Measurements from ENCODE around the gene MAS1. TPM values are rescaled to one million over a fixed set of nuclear protein-coding genes. Genes with fewer than 3 reads are reported as not detected.

The MAS1 gene
- total RNA-seq, 1 experiment from 2014 or later = not detected

GRCh38 chr6:159865226-159865920, 25.4 kb upstream of the MAS1 start:
- POLR2A ChIA-PET (ENCODE audit: low non-redundant PET) = interaction anchor here (0.6 kb wide), 1 partner anchor 169 kb away, joined by 4 read pairs; no protein-coding TSS in a partner anchor
- Histone ChIP-seq H3K4me1 (ENCODE audit: insufficient read depth, low read length, poor library complexity, severe bottlenecking) (no peaks in the 10 kb centered on the region), H3K27ac (ENCODE audit: low read depth, low read length, poor library complexity, severe bottlenecking) (no peak overlapping the region), H3K36me3 (ENCODE audit: insufficient read depth, low read length, poor library complexity, severe bottlenecking) (no peaks in the 10 kb centered on the region), H3K27me3 (replicated peaks; ENCODE audit: insufficient read depth, low read depth, low read length, poor library complexity) (no peaks in the 10 kb centered on the region), H3K9me3 (ENCODE audit: low read depth, low read length, poor library complexity, severe bottlenecking) (no peaks in the 10 kb centered on the region), H3K4me3 (ENCODE audit: low read depth, low read length, poor library complexity, severe bottlenecking) (no peak overlapping the region)
- CTCF ChIA-PET = no interaction called here
- no TSS peak for BruUV-seq (replicated peaks)
- no peak for DNase-seq (ENCODE audit: low spot score)
- intact Hi-C loops (cut with micrococcal nuclease; ENCODE audit: unreplicated experiment) = no loop called here
- TF ChIP-seq, protein P1, sequence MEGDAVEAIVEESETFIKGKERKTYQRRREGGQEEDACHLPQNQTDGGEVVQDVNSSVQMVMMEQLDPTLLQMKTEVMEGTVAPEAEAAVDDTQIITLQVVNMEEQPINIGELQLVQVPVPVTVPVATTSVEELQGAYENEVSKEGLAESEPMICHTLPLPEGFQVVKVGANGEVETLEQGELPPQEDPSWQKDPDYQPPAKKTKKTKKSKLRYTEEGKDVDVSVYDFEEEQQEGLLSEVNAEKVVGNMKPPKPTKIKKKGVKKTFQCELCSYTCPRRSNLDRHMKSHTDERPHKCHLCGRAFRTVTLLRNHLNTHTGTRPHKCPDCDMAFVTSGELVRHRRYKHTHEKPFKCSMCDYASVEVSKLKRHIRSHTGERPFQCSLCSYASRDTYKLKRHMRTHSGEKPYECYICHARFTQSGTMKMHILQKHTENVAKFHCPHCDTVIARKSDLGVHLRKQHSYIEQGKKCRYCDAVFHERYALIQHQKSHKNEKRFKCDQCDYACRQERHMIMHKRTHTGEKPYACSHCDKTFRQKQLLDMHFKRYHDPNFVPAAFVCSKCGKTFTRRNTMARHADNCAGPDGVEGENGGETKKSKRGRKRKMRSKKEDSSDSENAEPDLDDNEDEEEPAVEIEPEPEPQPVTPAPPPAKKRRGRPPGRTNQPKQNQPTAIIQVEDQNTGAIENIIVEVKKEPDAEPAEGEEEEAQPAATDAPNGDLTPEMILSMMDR (conservative IDR thresholded peaks at IDR 0.05; ENCODE audit: low read depth, low read length) = no peak
- no peak for TF ChIP-seq EZH2 (IDR thresholded peaks at IDR 0.05; ENCODE audit: borderline replicate concordance, low read depth, low read length, poor library complexity, severe bottlenecking)

- ChIA-PET POLR2A (ENCODE audit: low non-redundant PET) (no interaction called here), CTCF (no interaction called here)
- no peak for TF ChIP-seq EZH2 (IDR thresholded peaks at IDR 0.05; ENCODE audit: borderline replicate concordance, low read depth, low read length, poor library complexity, severe bottlenecking)
- TF ChIP-seq, protein P1 (conservative IDR thresholded peaks at IDR 0.05; ENCODE audit: low read depth, low read length) = no peak
- Histone ChIP-seq H3K36me3 (ENCODE audit: insufficient read depth, low read length, poor library complexity, severe bottlenecking) (no peaks in the 10 kb centered on the region), H3K27ac (ENCODE audit: low read depth, low read length, poor library complexity, severe bottlenecking) (no peak overlapping the region), H3K4me3 (ENCODE audit: low read depth, low read length, poor library complexity, severe bottlenecking) (no peak overlapping the region), H3K4me1 (ENCODE audit: insufficient read depth, low read length, poor library complexity, severe bottlenecking) (no peaks in the 10 kb centered on the region), H3K9me3 (ENCODE audit: low read depth, low read length, poor library complexity, severe bottlenecking) (no peaks in the 10 kb centered on the region), H3K27me3 (replicated peaks; ENCODE audit: insufficient read depth, low read depth, low read length, poor library complexity) (no peaks in the 10 kb centered on the region)
- no peak for DNase-seq (ENCODE audit: low spot score)
- no TSS peak for BruUV-seq (replicated peaks)
- intact Hi-C loops (cut with micrococcal nuclease; ENCODE audit: unreplicated experiment) = no loop called here
Measured at GRCh38 chr6:159866286-159867247, 24.2 kb upstream of the MAS1 start.

- H3K4me3 ChIP-seq (ENCODE audit: low read depth, low read length, poor library complexity, severe bottlenecking) = no peak overlapping the region
- ChIA-PET POLR2A (ENCODE audit: low non-redundant PET) (no interaction called here), CTCF (no interaction called here)
- DNase-seq (ENCODE audit: low spot score) = no peak
- no peak overlapping the region for H3K27ac ChIP-seq (ENCODE audit: low read depth, low read length, poor library complexity, severe bottlenecking)
- no peaks in the 10 kb centered on the region for H3K4me1 ChIP-seq (ENCODE audit: insufficient read depth, low read length, poor library complexity, severe bottlenecking)
- no TSS peak for BruUV-seq (replicated peaks)
- no peaks in the 10 kb centered on the region for H3K36me3 ChIP-seq (ENCODE audit: insufficient read depth, low read length, poor library complexity, severe bottlenecking)
- intact Hi-C loops (cut with micrococcal nuclease; ENCODE audit: unreplicated experiment) = no loop called here
- no peaks in the 10 kb centered on the region for H3K27me3 ChIP-seq (replicated peaks; ENCODE audit: insufficient read depth, low read depth, low read length, poor library complexity)
- TF ChIP-seq EZH2 (IDR thresholded peaks at IDR 0.05; ENCODE audit: borderline replicate concordance, low read depth, low read length, poor library complexity, severe bottlenecking) = no peak
- TF ChIP-seq, protein P1 (conservative IDR thresholded peaks at IDR 0.05; ENCODE audit: low read depth, low read length) = no peak
- H3K9me3 ChIP-seq (ENCODE audit: low read depth, low read length, poor library complexity, severe bottlenecking) = no peaks in the 10 kb centered on the region
Measured at GRCh38 chr6:159871241-159871640, 19.5 kb upstream of the MAS1 start.

All from A673 (cell line).